Activated CD4-positive, alpha-beta T cell treated with anti-CD3 and anti-CD28 coated beads, Interleukin-2, Interleukin-4, amounts not matched to agents 100 ng/mL and 50 ng/mL, durations not matched to agents 16 hours and 8 hours (primary cell): ENCODE results near the gene PRKG1.
"Not testable (repeated sequence)": the region's sequence is repeated elsewhere in the genome, so short reads cannot be mapped to it uniquely, and the experiment has no call there.

ENCODE experiments used
- DNase-seq: peaks from one replicate; pipeline ENCODE4 v3.0.0-alpha.2; 2020; ENCODE audit warnings: low spot score

The PRKG1 gene

DNA sequence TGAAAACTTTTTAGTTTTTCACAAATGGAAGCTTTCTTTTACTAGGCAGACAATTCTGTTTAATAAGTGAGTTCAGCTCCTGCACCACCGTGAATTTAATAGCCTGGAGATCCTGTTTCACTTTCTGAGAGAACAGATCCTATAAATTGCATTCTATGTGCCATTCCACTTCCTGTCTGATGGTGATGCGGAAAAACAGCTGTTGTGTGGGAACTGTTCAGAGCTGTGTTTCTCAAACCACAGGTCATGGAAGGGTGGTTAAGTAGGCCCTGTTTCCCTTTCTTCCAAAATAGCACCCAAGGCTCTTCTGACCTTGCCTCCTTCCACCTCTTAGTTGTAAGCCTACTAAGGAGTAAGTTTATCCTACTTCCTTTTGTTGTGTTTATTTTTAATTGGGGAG, 1142.6 kb downstream of the PRKG1 start:
- no peak for DNase-seq

DNA sequence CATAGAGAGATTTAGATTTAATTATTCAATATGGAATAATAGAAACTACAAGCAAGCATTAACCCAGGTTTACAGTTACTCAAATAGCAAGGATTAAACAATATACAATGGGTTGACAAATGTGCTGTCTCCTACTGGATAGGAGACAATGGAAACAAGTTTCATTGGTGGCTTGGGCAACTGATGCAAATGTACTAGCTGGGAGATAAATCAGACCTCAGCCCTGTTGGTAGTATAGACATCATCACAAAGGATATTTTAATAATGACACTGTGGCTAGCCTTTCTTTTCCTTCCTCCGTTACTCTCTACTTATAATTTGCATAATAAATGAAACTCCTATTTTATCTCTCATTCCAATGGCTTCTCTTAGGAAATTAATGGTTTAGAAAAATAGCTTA, 1143.2 kb downstream of the PRKG1 start:
- DNase-seq: no peak

DNA sequence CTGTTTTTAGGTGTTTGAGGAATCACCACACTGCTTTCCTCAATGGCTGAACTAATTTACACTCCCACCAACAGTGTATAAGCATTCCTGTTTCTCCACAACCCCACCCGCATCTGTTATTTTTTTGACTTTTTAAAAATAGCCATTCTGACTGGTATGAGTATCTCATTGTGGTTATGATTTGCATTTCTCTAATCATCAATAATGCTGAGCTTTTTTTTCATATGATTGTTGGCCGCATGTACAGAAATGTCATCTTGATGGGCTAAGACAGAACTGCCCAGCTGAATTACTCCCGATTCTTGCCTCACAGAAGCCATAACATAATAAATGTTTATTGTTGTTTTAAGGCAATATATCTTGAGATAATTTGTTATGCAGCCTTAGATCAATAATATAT, 1146.7 kb downstream of the PRKG1 start:
- DNase-seq: no peak

DNA sequence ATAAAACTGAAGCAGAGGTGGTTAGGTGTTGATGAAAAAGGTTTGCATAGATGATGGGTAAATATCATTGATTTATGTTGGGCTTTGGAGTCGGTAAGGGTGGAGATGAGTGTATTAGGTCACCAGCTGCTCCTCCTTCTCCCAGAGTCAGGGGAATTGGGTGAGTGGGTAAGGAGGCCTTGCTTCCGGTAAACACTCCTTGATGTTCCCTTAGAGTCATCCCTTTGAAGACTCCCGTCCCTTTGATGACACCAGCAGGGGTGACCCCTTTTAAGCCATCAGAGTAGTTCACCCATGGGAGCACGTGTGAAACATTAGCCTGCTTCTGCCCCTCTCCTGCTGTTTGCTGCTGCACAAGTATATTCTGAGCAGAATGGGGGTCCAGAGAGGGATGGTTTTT, 1147.6 kb downstream of the PRKG1 start:
- DNase-seq: no peak

DNA sequence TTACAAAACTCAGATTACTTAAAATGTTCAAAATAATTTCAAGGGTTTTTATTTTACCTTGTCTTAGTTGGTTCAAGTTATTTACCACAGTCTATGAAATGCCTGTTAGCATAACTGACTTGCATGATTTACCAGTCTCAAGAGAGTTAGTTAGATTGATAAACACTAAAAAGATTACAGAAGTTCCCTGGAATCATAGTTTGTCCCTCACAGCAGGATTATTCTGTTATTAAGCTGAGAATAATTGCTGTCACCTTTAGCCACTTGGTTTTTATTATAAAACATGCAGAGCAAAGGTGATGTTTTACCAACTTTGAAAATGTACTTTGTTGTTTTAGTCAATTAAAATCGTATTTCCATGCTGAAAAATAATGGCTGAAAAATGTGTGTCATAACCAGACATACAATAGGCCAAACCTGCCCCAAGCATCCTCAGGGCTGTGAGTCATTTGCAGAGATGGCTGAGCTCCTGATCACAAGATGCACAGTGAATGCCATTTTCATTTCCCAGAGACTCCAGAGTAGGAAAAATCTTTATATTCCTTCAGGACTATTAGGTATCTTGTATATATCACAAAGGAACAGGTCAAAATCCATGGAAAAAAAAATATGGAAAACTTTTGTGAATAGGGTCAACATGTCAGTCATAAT, 1152.0 kb downstream of the PRKG1 start:
- DNase-seq: no peak

DNA sequence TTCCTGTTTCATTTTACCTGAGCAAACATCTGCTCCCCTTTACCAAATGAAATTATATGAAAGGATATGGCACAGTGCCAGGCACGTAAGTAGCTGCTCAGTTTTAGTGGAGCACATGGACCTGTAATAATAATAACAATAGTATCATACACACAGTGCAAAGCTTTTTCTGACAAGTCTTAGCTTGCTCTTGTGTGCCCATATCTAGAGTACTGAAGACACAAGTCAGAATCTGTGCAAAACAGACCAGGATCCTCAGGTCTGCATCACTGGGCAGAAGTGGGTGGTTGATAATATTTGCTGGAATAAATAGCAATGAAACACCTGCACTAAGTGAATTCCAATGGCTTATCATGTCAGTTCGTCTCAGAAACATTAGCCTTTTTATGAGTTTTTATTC, 1154.3 kb downstream of the PRKG1 start:
- DNase-seq: no peak

DNA sequence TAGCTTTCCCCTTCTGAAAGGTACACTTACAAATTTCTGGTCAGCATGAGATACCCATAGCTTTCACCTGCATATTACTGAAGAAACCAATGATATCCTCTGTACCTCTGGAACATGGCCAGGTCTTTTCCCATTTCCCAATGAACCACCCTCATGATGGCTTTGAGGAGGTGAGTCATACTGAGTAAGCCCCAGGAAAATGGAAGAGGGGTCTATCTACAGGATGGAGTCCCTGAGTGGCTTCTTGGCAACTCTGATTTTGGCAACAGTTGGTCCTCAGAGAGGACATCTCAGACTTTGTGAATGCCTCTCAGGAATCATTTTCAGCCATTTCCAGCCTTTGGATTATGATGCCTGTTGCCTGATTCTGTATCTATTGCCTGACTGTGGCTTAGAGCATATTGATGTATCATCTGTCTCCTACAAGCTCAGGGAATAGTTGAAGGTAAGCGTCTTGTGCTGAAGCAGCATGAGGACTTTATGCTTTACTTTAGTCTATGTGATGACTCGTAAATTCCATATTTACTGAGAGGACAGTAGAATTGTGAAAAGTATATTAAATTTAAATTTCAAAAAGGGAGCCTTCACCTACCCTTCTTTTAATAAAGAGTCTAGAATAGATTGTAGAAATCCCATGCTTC, 1155.1 kb downstream of the PRKG1 start:
- DNase-seq: no peak

DNA sequence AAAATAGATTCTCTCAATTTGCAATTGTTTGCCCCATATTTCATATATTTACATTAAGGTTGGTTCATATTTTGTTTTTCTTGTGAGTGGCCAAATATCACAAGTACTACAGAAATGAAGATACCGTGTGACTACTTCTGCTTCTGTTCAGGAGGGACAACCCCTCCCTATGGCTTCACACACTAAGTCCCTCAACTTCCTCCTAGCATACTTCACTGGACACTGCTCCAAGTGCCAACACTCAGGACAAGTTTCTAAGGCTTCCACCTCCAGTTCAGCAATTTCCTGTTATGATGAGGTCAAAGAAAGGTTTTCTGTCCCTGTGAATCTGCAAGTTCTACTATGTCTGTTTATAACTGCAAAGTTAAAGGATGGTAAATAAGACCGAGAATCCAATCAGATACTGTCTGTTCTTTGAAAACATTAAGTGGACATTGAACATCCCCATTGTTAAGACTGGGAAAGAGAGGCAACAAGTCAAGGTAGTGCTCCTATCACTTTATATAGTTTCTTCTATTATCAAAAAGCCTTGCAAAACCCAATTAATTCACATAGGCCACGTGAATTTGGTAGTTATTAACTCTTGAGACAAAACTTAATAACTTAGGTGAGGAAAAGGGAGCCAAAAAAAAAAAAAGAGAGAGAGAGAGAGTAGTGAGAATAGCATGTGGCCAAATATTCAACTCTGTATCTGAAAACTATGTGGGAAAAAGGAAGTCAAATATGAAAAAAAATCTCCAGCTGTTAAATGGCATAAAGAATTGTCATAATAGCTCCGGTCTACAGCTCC, 1158.5 kb downstream of the PRKG1 start:
- no peak for DNase-seq

DNA sequence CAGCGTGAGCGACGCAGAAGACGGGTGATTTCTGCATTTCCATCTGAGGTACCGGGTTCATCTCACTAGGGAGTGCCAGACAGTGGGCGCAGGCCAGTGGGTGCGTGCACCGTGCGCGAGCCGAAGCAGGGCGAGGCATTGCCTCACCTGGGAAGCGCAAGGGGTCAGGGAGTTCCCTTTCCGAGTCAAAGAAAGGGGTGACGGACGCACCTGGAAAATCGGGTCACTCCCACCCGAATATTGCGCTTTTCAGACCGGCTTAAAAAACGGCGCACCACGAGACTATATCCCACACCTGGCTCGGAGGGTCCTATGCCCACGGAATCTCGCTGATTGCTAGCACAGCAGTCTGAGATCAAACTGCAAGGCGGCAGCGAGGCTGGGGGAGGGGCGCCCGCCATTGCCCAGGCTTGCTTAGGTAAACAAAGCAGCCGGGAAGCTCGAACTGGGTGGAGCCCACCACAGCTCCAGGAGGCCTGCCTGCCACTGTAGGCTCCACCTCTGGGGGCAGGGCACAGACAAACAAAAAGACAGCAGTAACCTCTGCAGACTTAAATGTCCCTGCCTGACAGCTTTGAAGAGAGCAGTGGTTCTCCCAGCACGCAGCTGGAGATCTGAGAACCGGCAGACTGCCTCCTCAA, 1159.2 kb downstream of the PRKG1 start:
- DNase-seq: not testable (repeated sequence)

DNA sequence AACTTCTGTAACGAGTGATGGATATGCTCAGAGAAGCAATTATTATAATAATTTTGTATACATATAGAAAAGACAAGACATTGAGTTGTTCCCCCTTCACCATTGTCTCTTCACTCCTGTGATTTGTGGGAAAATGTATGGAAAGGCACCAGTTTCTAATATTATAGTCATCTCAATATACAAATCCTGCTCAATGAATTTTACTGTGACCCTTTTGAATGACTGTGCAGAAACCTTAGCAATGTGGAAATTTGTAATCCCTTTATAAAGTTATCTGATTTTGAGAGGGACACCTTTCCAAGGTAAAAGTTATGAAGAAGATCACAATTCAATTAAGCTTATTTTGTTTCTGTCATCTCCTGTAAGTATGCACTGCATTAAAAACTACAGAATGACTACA, 1165.5 kb downstream of the PRKG1 start:
- no peak for DNase-seq

DNA sequence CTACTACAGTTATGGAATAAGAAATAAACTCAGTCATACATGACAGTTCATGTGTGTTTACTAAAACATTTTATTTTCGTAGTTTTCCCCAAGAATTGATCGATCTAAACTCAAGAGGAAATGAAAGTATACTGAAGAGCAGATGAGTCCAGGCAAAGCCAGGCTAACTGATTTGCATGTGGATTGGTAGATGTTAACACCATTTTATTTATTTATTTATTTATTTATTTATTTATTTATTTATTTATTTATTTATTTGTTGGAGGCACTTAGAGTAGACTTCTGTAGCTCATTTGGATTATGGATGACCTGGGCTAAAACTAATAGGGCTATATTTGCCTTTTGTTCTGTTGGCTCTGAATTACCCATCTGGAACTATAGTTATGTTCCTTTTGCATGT, 1171.3 kb downstream of the PRKG1 start:
- DNase-seq: no peak

DNA sequence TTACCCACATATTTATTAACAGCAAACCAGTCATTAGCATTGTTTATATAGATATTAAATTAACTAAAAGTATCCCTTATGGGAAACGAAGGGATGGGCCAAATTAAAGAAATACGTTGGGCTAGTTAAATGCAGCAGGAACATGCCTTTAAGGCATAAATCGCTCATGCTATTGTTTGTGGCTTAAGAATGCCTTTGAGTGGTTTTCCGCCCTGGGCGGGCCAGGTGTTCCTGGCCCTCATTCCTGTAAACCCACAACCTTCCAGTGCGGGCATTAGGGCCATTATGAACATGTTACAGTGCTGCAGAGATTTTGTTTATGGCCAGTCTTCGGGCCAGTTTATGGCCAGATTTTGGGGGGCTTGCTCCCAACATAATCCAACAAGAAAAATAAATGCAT, 1173.6 kb downstream of the PRKG1 start:
- DNase-seq: not testable (repeated sequence)

DNA sequence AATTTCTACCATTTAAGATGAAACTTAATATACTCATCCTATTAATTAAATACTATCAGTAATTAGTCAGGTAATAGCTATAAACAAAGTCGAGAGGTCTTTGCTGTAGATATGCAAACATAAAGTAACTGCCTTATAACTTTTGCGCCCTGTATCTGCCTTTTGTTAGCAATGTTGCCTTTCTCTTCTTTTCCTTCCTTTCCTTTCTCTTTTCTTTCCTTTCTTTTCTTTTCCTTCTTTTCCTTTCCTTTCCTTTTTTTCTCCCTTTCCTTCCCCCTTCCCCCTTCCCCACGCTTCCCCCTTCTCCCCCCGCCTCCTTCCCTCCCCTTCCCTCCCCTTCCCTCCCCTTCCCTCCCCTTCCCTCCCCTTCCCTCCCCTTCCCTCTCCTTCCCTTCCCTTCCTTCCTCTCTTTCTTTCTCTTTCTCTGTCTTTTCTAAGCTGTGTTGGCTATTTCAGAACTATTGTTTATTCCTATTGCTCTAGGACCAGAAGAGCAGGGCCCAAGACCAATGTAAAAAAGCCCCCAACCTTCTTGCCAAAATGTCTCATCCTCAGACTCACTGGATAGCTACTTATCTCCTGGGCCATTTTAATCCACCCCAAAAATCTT, 1174.5 kb downstream of the PRKG1 start:
- DNase-seq: no peak

DNA sequence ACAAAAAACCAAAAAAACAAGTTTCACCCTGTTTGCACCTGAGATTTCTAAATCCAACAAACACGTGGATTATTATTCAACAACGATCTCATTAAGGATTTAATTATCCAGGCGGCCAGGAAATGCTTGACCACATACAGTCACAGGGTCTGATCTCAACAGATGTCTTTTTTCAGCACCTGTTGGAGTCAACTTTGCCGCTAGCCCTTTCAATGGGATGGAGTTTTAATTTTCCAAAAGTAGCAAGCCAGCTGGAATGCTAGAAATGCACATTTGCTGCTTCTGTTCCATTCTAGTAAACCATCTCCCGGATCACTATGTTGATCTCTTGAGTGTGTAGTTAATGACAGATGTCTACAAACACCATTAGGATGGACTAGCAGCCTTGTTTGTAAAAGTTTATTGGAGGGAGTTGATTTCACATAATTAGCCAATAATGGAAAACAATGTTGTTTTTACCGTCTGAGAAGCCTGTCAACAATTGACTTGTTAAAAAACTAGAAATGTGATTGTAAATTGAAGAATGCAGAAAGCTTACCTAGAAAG, 1175.6 kb downstream of the PRKG1 start:
- DNase-seq: no peak

DNA sequence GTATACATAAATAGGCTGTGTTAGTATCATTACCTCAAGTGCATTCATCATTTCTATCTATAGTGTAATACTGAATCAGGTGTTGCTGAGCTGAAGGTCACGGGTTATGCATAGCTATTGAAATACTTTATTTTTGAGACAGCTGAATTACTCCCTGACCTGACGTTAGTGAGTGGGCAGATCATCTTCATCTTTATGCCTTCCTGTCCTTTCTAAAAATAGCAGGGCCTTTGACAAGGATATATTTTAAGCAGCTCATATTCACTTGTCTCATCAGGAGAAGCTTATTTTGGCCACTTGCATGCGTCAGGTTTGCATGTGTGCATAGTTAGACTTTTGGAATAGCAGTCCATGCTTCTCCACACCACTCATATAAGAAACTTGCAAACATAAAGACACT, 1176.2 kb downstream of the PRKG1 start:
- no peak for DNase-seq

DNA sequence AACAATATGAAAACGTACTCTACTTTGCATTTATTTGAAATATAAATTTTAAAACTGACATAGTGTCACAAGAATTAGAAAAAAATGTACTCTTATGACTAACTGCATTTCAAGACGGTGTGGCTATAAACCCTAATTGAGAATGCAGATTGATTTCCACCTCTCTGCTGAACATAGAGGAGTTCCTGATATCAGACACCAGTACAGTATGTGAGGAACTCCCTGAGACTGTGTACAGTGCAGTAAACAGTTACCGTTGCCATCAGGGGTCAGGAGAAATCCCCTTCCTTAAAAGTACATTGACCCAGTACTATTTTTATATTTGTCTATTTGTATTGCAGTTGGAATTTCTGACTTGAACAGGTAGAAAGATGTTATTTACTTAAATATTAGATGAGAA, 1178.0 kb downstream of the PRKG1 start:
- no peak for DNase-seq

DNA sequence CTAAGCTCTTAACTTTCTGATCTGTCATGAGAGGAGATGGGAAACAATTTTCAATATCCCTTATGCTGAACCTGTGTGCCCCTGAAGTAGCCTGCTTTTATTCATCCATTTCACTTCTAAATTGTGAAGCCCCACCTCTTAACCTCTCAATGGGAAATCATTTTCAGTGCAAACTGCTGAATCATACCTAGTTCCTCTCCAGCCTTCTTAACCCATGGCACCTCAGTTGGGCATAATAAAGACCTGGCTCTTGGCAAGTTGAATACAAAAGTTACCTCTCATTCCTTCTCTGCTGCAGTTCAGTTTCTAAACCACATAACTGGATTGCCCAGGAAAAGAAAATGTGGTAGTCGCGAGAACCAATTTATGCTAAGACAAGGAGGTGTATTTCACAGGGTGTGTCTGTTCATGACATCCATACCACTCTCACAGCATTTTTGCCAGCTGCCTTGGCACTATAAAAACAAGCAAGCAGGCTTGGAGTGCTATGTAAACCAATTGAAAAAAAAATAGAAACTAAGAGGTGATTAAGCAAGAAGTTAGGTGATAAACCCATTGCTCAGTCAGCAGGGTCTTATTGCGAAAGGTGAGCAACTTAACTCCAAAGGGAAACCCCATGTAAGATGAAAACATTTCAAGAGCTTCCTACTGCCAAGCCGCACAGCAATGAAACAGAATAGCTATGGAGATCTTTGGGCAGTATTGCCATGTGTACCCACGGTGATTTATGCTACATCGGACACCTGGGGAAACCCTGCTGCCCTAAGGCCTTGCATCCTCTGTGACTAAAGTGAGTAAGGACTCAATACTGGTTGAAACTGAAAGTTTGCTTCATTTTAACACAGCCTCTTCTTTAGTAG, 1182.8 kb downstream of the PRKG1 start:
- no peak for DNase-seq

DNA sequence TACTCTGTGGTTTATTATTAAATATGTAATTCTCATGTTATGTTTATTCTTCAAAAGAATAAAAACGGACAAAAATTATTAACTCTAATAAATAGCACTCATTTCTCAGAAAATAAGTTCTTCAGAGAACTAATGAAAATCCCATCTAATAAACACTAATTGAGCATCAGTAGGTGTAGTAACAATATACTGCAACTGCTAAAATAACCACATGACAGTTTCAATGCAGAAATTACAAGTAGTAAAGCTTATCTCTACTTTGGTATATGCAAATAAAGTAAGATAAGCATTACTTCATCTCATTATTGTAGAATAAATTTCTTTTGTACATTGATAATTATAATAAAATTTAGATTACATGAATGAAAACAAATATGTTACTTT, 1183.4 kb downstream of the PRKG1 start:
- no peak for DNase-seq

DNA sequence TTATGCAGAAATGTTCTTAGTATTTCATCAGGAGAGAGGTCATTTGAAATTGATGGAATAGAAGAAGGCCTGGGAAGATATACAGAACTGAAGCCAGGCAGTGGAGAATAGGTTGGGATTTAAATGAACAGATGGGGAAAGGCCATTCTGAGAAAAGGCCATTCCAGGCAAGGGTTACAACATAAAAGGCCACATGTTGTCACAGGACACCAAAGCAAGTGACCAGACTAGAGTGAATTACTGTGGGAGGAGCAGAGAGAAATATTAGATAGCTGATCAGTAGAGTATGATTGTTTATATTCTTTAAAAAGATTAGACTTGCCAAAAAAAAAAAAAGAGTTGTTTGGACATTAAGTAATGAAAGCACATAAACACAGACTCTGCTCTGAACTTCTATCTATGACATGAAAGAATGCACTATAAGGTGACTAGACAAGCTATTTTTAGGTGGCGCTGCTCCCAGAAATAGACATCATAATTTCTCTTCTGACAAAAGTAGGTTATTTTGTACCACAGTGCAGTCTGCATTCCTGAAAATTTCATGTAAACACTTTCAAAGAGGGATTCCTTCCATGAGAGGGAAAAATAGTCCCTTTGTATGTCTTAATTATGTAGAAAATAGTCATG, 1184.6 kb downstream of the PRKG1 start:
- no peak for DNase-seq

DNA sequence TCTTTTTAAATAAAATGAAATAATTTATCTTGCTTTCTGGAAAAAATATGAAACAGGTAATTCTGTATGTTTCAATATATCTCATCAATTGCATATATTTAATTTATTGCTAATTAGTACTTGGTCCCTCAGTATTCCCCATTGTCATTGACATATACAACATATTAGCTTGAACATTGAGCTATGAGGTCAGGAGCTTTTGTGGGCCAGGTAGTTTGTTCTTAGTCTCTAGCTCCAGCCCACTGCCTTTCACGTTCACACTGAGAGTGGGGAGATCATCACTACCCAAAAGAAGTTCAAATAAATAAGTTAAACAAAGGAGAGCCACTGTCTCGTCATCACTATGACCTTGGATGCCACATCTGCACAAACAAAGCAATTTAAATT, 1185.1 kb downstream of the PRKG1 start:
- DNase-seq: no peak

DNA sequence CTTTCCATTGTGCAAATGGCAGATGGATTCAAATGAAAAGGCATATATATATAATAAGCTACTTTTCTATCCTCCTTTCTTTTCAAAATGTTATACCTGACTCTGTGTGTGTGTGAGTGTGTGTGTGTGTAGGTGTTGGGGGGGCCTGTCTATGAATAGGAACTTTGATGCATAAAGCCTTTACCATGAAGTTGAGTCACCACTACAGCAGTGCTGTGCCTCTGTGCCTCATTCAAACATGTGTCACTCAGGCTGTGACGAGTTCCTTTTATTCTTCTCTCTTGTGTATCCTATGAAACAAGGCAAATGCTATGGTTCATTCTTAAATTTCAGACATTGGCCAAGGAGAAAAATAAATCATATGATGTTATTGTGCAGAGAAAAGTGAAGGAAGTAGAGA, 1187.1 kb downstream of the PRKG1 start:
- no peak for DNase-seq
